Measurements from ENCODE around the gene TRIM45.
"Not testable (repeated sequence)": the region's sequence is repeated elsewhere in the genome, so short reads cannot be mapped to it uniquely, and the experiment has no call there.

Gene TRIM45

DNA sequence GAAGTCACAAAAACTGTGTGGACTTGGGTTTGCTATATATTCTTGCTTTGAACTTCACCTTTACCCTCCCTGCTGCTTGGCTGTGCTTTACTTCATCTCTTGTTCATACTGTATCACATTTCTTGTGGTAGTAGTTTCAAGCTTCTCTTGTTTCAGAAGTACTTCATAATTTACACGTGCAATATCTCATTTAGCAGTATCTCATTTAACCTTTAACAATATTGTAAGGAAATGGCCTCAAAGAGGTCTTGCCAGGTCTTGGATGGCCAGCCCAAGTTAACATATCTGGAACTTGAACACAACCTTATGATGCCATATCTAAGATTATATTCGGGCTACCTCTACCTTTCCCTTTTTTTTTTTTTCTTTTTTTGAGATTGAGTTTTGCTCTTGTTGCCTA lies 1.7 kb upstream of the TRIM45 start:
- ChIA-PET CTCF (interaction anchor here (1.0 to 3.8 kb wide), 9 partner anchors 9 to 631 kb away, joined by 3 to 19 read pairs (median 4); no protein-coding TSS in a partner anchor), POLR2A (interaction anchor here (0.7 kb wide), 1 partner anchor 21 kb away, joined by 5 read pairs; no protein-coding TSS in a partner anchor)

DNA sequence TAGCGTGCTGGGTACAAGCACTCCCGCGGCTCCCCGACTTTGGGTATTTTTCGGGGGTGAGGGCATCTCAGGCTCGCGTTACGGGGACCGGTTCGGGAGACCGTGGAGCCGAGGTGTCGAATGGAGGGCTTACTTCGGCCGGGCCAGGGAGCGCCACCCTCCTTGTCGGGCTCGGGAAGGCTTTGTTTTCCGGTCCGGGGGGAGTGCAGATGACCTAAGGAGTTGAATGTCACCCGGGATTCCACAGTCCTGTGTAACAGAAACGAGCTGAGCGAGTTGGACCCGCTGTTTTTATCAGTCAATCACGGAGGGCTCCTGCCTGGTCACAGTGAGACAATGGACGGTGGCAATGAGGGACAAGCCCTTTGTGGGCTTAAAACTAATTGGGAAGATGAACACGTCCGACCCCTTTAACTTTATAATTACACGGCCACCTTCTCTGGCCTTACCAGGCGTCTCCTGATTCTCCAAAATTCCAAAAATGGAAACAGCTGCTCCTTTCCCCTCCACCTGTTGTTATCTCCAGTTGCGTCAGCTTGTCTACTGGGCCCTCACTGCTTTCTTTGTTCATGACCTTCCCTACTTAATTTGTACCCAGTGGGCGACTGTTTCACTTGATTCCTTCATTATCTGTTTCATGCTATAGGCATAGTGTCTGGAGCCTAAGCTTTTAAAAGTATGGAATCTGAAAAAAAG lies 929 bp upstream of the TRIM45 start:
- CTCF ChIA-PET, result interaction anchor here (0.8 to 3.8 kb wide), 12 partner anchors 9 to 632 kb away, joined by 3 to 19 read pairs (median 4); no protein-coding TSS in a partner anchor
- POLR2A ChIA-PET, result interaction anchor here (0.7 kb wide), 1 partner anchor 20 kb away, joined by 5 read pairs; no protein-coding TSS in a partner anchor
- no peak for DNase-seq (ENCODE audit: extremely low spot score)
- TF ChIP-seq CTCF (IDR thresholded peaks at IDR 0.05; ENCODE audit: control extremely low read depth, extremely low read depth, low read depth, missing control alignments), result no peak

More for the DNA sequence above, 1.7 kb upstream of the TRIM45 start:
- DNase-seq (ENCODE audit: extremely low spot score), result no peak
- no peak for TF ChIP-seq CTCF (IDR thresholded peaks at IDR 0.05; ENCODE audit: control extremely low read depth, extremely low read depth, low read depth, missing control alignments)

DNA sequence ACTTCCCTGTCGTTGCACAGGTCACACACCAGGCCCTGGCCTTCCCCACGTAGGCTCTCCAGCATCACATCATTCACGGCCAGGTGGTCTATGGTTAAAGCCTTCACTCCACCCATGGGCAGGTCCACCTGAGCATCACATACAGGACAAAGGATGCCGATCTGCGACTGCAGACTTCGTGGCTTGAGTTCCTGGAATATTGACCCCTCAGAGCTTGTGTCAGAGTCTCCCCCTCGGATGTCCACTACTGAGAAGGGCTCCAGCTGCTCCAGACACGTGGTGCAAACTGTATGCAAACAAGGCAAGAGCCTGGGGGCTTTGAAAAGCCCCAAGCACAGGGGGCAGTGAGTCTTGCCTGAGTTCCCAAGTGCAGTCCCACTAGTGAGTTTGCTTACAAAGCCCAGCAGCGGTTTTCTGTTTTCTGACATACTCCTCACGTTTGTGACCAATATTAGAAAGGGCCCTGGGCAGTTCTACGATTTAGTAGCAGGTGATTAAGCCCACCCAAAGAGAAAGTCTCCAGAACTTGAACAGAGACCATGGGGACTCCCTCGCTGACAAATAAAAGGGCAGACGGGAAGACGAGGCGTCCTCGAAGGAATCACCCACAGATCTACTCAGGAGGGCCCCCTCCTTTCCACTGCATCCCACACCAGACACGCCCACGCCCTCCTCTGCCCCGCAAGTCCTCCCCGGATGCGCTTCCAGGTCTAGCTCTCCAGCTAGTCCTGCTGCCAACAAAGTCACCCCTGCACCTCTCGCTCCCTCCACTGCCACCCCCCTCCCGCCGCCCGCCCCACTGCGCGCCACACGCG lies 568 bp downstream of the TRIM45 start:
- ChIA-PET POLR2A (no interaction called here), CTCF (interaction anchor here (0.6 to 4.1 kb wide), 7 partner anchors 8 to 57 kb away, joined by 3 to 18 read pairs (median 4); no protein-coding TSS in a partner anchor)
- TF ChIP-seq CTCF (IDR thresholded peaks at IDR 0.05; ENCODE audit: control extremely low read depth, extremely low read depth, low read depth, missing control alignments), result no peak
- no peak for DNase-seq (ENCODE audit: extremely low spot score)

GRCh38 chr1:117119144-117119543 lies 2.4 kb downstream of the TRIM45 start:
- POLR2A ChIA-PET; DNase-seq (ENCODE audit: extremely low spot score): not testable (repeated sequence)
- CTCF ChIA-PET, result interaction anchor here (0.9 to 4.1 kb wide), 5 partner anchors 8 to 52 kb away, joined by 3 to 18 read pairs (median 9); no protein-coding TSS in a partner anchor

GRCh38 chr1:117118137-117118536 lies 3.4 kb downstream of the TRIM45 start:
- CTCF ChIA-PET, result interaction anchor here (3.4 to 4.1 kb wide), 2 partner anchors 11 to 24 kb away, joined by 16 to 18 read pairs; no protein-coding TSS in a partner anchor
- POLR2A ChIA-PET, result interaction anchor here (0.6 kb wide), 1 partner anchor 35 kb away, joined by 8 read pairs; no protein-coding TSS in a partner anchor
- no peak for TF ChIP-seq CTCF (IDR thresholded peaks at IDR 0.05; ENCODE audit: control extremely low read depth, extremely low read depth, low read depth, missing control alignments)
- no peak for DNase-seq (ENCODE audit: extremely low spot score)

DNA sequence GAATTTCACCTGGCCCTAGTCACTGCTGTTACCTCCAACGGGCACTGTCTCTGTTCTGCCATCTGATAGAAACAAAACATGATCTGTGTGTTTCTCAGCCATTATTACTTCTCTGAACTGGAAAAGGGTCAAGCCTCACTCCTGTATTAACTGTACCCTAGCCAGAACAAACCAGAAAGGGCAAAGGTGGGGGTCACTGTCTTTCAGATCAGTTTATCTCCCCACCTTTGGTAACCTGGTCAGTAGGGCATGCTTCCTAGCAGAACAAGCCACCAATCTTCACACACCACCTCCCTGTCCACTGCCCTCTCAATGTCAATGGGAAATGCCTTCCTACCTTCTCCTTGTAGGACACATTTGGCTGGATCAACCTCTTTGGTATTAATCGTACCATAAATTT lies 3.9 kb downstream of the TRIM45 start:
- ChIA-PET CTCF (interaction anchor here (4.1 kb wide), 1 partner anchor 24 kb away, joined by 16 read pairs; no protein-coding TSS in a partner anchor), POLR2A (interaction anchor here (0.6 kb wide), 1 partner anchor 35 kb away, joined by 8 read pairs; no protein-coding TSS in a partner anchor)
- no peak for DNase-seq (ENCODE audit: extremely low spot score)
- no peak for TF ChIP-seq CTCF (IDR thresholded peaks at IDR 0.05; ENCODE audit: control extremely low read depth, extremely low read depth, low read depth, missing control alignments)

All from GM10248 (cell line).